ENCODE results near the gene OR4D1. TPM values are rescaled to one million over a fixed set of nuclear protein-coding genes. Genes with fewer than 3 reads are reported as not detected.
A peak's percentile ranks its signal among the peaks of the same experiment; 100 is the strongest.
"Not testable (repeated sequence)": the region's sequence is repeated elsewhere in the genome, so short reads cannot be mapped to it uniquely, and the experiment has no call there.

OR4D1 gene
- total and polyA plus RNA-seq, 4 donors, result under 0.01 TPM; not detected in 3

DNA sequence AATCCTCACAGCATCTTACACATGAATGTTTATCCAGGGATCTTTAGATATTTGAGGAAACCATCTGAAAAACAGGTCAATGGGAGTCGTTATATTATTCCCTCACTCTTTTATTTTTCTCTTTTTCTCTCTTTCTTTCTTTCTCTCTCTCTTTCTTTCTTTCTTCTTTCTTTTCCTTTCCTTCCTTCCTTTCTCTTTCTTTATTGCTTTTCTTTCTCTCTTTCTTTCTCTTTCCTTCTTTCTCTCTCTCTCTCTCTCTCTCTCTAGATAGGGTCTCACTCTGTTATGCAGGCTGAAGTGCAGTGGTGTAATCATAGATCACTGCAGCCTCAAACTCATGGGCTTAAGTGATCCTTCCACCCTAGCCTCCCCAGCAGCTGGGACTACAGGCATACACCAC is 20.3 kb upstream of the OR4D1 start:
- Histone ChIP-seq H3K9me3 (ENCODE audit: control insufficient read depth in 4 of 4, low read length in 3 of 4) (no peaks in the 10 kb centered on the region), H3K9ac (ENCODE audit: low read depth in 1 of 2, low read length in 2 of 2) (no peak overlapping the region), H3K4me3 (ENCODE audit: low read depth in 1 of 3, low read length in 3 of 3) (no peak overlapping the region), H3K4me1 (ENCODE audit: control insufficient read depth in 4 of 4, insufficient read depth in 4 of 4, low read length in 3 of 4) (no peaks in the 10 kb centered on the region), H3K27ac (ENCODE audit: low read depth in 1 of 2, low read length in 2 of 2) (no peak overlapping the region), H3K36me3 (ENCODE audit: control insufficient read depth in 4 of 4, insufficient read depth in 3 of 4, low read depth in 1 of 4, low read length in 3 of 4) (no peaks in the 10 kb centered on the region), H3K27me3 (ENCODE audit: control insufficient read depth in 4 of 4, insufficient read depth in 4 of 4, low read length in 3 of 4) (peaks cover 0 to 5% (median 0%) of the 10 kb centered on the region in 4 donors)
- no peak for TF ChIP-seq HNF4A (conservative IDR thresholded peaks at IDR 0.05)
- TF ChIP-seq YY1 (IDR thresholded peaks at IDR 0.05), result no peak
- no peak for TF ChIP-seq EGR1 (IDR thresholded peaks at IDR 0.05; ENCODE audit: low read depth in 2 of 2)
- DNase-seq (ENCODE audit: low spot score), result no peak
- 34% methylated on average over 1 of the region's 1 CpG for WGBS

DNA sequence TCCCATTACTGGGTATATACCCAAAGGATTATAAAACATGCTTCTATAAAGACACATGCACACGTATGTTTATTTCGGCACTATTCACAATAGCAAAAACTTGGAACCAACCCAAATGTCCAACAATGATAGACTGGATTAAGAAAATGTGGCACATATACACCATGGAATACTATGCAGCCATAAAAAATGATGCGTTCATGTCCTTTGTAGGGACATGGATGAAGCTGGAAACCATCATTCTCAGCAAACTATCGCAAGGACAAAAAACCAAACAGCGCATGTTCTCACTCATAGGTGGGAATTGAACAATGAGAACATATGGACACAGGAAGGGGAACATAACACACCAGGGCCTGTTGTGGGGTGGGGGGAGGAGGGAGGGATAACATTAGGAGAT is 15.5 kb upstream of the OR4D1 start:
- 96% methylated on average over 5 of the region's 5 CpGs for WGBS
- not testable (repeated sequence) for H3K9ac ChIP-seq (ENCODE audit: low read depth in 1 of 2, low read length in 2 of 2); H3K27ac ChIP-seq (ENCODE audit: low read depth in 1 of 2, low read length in 2 of 2); H3K4me1 ChIP-seq (ENCODE audit: control insufficient read depth in 4 of 4, insufficient read depth in 4 of 4, low read length in 3 of 4); H3K36me3 ChIP-seq (ENCODE audit: control insufficient read depth in 4 of 4, insufficient read depth in 3 of 4, low read depth in 1 of 4, low read length in 3 of 4); H3K4me3 ChIP-seq (ENCODE audit: low read depth in 1 of 3, low read length in 3 of 3); H3K9me3 ChIP-seq (ENCODE audit: control insufficient read depth in 4 of 4, low read length in 3 of 4); DNase-seq (ENCODE audit: low spot score)
- peaks cover 0 to 10% (median 0%) of the 10 kb centered on the region in 4 donors for H3K27me3 ChIP-seq (ENCODE audit: control insufficient read depth in 4 of 4, insufficient read depth in 4 of 4, low read length in 3 of 4)

DNA sequence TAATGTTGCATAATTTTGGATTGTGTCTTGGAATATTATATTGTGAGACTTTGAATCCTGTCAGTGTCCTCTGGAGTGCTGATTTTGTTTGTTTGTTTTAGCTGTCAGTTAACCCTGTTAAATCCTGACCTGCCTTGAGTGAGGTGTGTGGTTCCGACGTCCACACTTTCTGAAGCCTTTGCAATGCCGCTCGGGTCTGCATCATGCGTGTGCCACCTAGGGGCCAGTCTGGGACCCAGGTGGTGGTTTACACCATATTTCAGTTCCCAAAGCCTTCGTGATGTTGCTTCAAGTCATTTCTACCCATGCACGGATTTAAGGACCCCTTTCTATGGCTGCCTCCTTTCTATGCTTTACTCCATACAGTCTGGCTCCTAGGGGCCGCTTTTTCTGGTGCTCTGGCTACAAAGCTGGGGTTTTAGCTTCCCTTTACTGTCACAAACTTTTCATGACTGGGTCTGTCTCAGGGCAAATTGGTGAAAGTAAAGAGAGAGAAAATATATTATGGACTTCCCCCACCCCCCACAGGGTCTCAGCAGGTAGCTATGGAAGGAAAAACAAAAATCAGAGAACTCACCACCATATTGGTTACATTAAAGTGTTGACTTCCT is 11.4 kb upstream of the OR4D1 start:
- H3K9ac ChIP-seq (ENCODE audit: low read depth in 1 of 2, low read length in 2 of 2), result no peak overlapping the region
- H3K36me3 ChIP-seq (ENCODE audit: control insufficient read depth in 4 of 4, insufficient read depth in 3 of 4, low read depth in 1 of 4, low read length in 3 of 4), result no peaks in the 10 kb centered on the region
- TF ChIP-seq, protein P1, sequence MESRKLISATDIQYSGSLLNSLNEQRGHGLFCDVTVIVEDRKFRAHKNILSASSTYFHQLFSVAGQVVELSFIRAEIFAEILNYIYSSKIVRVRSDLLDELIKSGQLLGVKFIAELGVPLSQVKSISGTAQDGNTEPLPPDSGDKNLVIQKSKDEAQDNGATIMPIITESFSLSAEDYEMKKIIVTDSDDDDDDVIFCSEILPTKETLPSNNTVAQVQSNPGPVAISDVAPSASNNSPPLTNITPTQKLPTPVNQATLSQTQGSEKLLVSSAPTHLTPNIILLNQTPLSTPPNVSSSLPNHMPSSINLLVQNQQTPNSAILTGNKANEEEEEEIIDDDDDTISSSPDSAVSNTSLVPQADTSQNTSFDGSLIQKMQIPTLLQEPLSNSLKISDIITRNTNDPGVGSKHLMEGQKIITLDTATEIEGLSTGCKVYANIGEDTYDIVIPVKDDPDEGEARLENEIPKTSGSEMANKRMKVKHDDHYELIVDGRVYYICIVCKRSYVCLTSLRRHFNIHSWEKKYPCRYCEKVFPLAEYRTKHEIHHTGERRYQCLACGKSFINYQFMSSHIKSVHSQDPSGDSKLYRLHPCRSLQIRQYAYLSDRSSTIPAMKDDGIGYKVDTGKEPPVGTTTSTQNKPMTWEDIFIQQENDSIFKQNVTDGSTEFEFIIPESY (IDR thresholded peaks at IDR 0.05), result no peak
- TF ChIP-seq RAD21 (IDR thresholded peaks at IDR 0.05), result peak; percentile 42 to 57
- TF ChIP-seq, protein P2, sequence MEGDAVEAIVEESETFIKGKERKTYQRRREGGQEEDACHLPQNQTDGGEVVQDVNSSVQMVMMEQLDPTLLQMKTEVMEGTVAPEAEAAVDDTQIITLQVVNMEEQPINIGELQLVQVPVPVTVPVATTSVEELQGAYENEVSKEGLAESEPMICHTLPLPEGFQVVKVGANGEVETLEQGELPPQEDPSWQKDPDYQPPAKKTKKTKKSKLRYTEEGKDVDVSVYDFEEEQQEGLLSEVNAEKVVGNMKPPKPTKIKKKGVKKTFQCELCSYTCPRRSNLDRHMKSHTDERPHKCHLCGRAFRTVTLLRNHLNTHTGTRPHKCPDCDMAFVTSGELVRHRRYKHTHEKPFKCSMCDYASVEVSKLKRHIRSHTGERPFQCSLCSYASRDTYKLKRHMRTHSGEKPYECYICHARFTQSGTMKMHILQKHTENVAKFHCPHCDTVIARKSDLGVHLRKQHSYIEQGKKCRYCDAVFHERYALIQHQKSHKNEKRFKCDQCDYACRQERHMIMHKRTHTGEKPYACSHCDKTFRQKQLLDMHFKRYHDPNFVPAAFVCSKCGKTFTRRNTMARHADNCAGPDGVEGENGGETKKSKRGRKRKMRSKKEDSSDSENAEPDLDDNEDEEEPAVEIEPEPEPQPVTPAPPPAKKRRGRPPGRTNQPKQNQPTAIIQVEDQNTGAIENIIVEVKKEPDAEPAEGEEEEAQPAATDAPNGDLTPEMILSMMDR (IDR thresholded peaks at IDR 0.05; ENCODE audit: low read depth, low read length, missing input control), result peak; percentile 34
- TF ChIP-seq RXRA (IDR thresholded peaks at IDR 0.05), result no peak
- TF ChIP-seq EGR1 (IDR thresholded peaks at IDR 0.05; ENCODE audit: low read depth in 2 of 2), result no peak
- TF ChIP-seq, protein P3, sequence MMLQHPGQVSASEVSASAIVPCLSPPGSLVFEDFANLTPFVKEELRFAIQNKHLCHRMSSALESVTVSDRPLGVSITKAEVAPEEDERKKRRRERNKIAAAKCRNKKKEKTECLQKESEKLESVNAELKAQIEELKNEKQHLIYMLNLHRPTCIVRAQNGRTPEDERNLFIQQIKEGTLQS (IDR thresholded peaks at IDR 0.05), result no peak
- no peak for TF ChIP-seq JUND (IDR thresholded peaks at IDR 0.05)
- H3K27ac ChIP-seq (ENCODE audit: low read depth in 1 of 2, low read length in 2 of 2), result no peak overlapping the region
- H3K27me3 ChIP-seq (ENCODE audit: control insufficient read depth in 4 of 4, insufficient read depth in 4 of 4, low read length in 3 of 4), result peaks cover 0 to 7% (median under 1%) of the 10 kb centered on the region in 4 donors
- WGBS, result 24% methylated on average over 8 of the region's 8 CpGs
- no peak for DNase-seq (ENCODE audit: low spot score)
- no peaks in the 10 kb centered on the region for H3K4me1 ChIP-seq (ENCODE audit: control insufficient read depth in 4 of 4, insufficient read depth in 4 of 4, low read length in 3 of 4)
- no peak overlapping the region for H3K4me3 ChIP-seq (ENCODE audit: low read depth in 1 of 3, low read length in 3 of 3)
- H3K9me3 ChIP-seq (ENCODE audit: control insufficient read depth in 4 of 4, low read length in 3 of 4), result no peaks in the 10 kb centered on the region

Data from liver (tissue), 9 donors.